GM13977 (cell line): ENCODE results near the gene RCOR1.

ENCODE experiments used
- DNase-seq: peaks from one replicate; pipeline ENCODE4 v3.0.0; 2012; ENCODE audit warnings: low spot score
- in situ Hi-C: fragments of 300-500 bp; cut with MboI; formaldehyde crosslinking; loops from one replicate; pipeline ENCODE4 v1.12.0; 2022; ENCODE audit warnings: low sequenced_read_pairs, low pct_unique_long_range_greater_than_20kb, mixed read lengths, inconsistent platforms; ENCODE audit not compliant: unreplicated experiment
- TF ChIP-seq, protein P1 (sequence below): IDR thresholded peaks from 2 replicates; pipeline ENCODE4 v1.5.1; 2012; ENCODE audit warnings: mild to moderate bottlenecking, control low read depth; ENCODE audit not compliant: insufficient read depth; ENCODE audit errors: extremely low read depth, missing control alignments

The RCOR1 gene

DNA sequence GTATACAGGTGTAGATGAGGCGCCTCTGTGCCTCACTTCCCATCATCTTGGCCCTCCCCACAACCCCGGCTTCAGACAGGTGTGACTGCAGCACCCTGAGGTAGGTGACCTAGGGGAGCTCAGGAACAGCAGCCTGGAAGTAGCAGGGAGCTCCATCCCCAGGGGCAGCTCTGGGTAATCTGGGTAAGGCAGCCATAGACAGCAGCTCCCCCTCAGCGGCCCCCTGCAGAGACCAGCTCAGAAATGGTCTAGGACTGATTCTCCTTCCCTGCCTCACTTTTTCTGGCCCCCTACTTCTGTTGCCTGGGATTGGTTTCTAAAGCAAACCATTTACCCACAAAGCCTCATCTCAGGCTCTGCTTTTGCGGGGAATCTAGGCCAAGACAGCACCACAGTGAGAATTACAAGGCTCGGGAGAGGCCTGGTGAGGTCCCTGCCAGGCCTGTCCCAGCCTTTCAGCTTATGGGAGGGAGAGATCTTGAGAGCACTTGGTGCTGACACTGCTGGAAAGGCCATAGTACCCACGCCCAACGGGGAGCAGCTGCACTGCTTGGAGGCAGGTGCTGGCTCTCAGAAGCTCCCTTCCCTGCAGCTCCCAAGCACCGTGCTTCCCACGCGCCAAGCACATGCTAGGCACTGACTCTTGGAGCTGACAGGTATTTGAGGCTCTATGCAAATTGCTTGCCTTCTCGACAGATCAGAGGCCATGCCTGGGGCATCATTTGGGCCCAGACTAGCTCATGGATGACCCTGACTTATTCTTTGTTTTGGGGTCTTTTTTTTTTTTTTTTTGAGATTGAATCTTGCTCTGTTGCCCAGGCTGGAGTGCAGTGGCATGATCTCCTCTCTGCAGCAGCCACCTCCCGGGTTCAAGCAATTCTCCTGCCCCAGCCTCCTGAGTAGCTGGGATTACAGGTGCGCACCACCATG, 139.7 kb downstream of the RCOR1 start:
- in situ Hi-C loops: no loop called here
- TF ChIP-seq, protein P1, sequence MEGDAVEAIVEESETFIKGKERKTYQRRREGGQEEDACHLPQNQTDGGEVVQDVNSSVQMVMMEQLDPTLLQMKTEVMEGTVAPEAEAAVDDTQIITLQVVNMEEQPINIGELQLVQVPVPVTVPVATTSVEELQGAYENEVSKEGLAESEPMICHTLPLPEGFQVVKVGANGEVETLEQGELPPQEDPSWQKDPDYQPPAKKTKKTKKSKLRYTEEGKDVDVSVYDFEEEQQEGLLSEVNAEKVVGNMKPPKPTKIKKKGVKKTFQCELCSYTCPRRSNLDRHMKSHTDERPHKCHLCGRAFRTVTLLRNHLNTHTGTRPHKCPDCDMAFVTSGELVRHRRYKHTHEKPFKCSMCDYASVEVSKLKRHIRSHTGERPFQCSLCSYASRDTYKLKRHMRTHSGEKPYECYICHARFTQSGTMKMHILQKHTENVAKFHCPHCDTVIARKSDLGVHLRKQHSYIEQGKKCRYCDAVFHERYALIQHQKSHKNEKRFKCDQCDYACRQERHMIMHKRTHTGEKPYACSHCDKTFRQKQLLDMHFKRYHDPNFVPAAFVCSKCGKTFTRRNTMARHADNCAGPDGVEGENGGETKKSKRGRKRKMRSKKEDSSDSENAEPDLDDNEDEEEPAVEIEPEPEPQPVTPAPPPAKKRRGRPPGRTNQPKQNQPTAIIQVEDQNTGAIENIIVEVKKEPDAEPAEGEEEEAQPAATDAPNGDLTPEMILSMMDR: no peak
- DNase-seq: no peak

DNA sequence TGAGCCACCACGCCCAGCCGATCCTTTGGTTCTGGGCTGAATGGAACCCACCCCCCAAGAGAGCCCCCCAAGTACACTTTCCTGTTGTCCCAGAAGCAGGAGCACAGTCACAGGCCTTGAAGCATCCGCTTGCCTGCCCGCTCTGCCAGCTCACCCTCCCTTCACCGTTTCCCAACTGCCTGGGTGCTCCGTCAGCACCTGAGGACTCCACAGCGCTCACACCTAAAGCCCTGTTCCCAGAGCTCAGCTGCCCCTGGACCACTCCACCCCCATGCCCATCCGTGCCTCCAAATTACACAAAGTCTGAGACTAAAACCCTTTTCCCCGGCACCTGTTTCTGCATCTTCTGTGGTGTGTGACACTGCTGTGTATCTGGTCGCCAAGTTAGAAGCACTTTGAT, 140.5 kb downstream of the RCOR1 start:
- in situ Hi-C loops: no loop called here
- TF ChIP-seq, protein P1: no peak

GRCh38 chr14:102733326-102733725, 140.9 kb downstream of the RCOR1 start:
- TF ChIP-seq, protein P1: no peak
- in situ Hi-C loops: no loop called here
- no peak for DNase-seq

More for the DNA sequence above, 140.5 kb downstream of the RCOR1 start:
- DNase-seq: no peak

GRCh38 chr14:102734436-102734835, 142.0 kb downstream of the RCOR1 start:
- DNase-seq: no peak
- TF ChIP-seq, protein P1: no peak
- in situ Hi-C loops: no loop called here

GRCh38 chr14:102736956-102737355, 144.5 kb downstream of the RCOR1 start:
- TF ChIP-seq, protein P1: no peak
- no peak for DNase-seq
- in situ Hi-C loops: no loop called here

DNA sequence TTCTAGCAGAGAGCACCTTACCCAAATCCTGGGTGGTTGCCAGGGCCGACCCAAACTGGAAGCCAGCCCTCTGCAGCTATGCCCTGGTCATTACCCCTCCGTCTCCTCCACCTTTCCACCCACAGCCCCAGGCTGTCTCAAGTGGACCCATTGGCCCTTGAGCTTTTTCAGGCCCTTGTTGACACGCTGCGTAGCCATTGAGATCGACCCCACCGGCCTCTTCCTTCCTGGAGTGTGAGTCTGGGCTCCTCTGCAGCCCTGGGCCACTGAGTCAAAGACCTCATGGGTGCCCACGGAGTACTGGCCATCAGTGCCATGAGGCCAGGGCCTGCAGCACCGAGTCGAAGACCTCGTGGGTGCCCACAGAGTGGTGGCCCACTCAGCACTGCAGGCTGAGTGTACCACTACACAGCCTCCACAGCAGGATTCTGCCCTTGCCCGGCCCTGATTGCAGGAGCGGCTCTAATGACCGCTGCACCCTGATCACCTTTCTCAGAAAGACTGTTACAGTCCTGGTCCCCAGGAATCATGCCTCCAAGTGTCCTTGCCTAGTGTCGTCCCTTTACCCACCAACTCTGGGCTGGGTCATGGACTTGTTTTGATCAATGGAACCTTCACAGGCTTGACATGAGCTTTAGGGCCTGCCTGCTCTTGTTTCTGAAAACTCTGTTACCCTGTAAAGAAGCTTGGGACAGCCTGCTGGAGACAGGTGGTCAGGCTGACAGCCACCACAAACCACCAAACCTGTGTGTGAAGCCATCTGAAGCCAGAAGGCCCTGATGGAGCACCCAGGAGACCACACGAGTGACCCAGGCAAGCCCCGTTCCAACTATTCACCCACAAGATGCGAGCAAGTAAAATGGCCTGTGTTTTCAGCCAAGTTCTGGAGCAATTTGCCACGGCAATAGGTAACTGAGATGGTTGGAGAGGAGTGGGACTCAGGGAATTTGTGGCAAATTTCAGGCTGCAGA, 145.2 kb downstream of the RCOR1 start:
- no peak for DNase-seq
- TF ChIP-seq, protein P1: no peak
- in situ Hi-C loops: no loop called here
